CD4-positive, alpha-beta T cell treated with Interleukin-2 at 100 ng/mL for 4 hours (primary cell): ENCODE results near the gene CIRBP.
A peak's percentile ranks its signal among the peaks of the same experiment; 100 is the strongest.
"Not testable (repeated sequence)": the region's sequence is repeated elsewhere in the genome, so short reads cannot be mapped to it uniquely, and the experiment has no call there.

Experiments used
- DNase-seq: peaks from one replicate; pipeline ENCODE4 v3.0.0-alpha.2; 2020; ENCODE audit warnings: low spot score

Gene CIRBP

GRCh38 chr19:1244693-1245451 is 24.3 kb upstream of the CIRBP start:
- peak; percentile 29 for DNase-seq

GRCh38 chr19:1245494-1246264 is 23.5 kb upstream of the CIRBP start:
- no peak for DNase-seq

- not testable (repeated sequence) for DNase-seq
Measured at GRCh38 chr19:1246265-1247087, 22.7 kb upstream of the CIRBP start.

- DNase-seq: no peak
Measured at GRCh38 chr19:1247748-1248138, 21.4 kb upstream of the CIRBP start.

- DNase-seq: peak; percentile 70
Measured at GRCh38 chr19:1248139-1248785, 20.9 kb upstream of the CIRBP start, which contains the start of gene MIDN. MIDN (plus strand) TSS chr19:1248583; CDS start chr19:1250297, 1,714 bp downstream.

GRCh38 chr19:1248786-1249297 is 20.3 kb upstream of the CIRBP start:
- DNase-seq: peak; percentile 85

- DNase-seq: peak; percentile 94
Measured at GRCh38 chr19:1249298-1249989, 19.7 kb upstream of the CIRBP start.

- DNase-seq: no peak
Measured at GRCh38 chr19:1249990-1250436, 19.1 kb upstream of the CIRBP start.

GRCh38 chr19:1250437-1251260 is 18.5 kb upstream of the CIRBP start:
- DNase-seq: peak; percentile 54

- DNase-seq: peak; percentile 55
Measured at GRCh38 chr19:1251330-1252220, 17.6 kb upstream of the CIRBP start.

GRCh38 chr19:1252221-1252820 is 16.8 kb upstream of the CIRBP start:
- peak; percentile 83 for DNase-seq

GRCh38 chr19:1252821-1253513 is 16.2 kb upstream of the CIRBP start:
- peak; percentile 82 for DNase-seq

GRCh38 chr19:1253514-1254080 is 15.5 kb upstream of the CIRBP start:
- no peak for DNase-seq

GRCh38 chr19:1254081-1254527 is 15.0 kb upstream of the CIRBP start:
- no peak for DNase-seq

GRCh38 chr19:1254530-1255185 is 14.5 kb upstream of the CIRBP start:
- DNase-seq: no peak

GRCh38 chr19:1255186-1256161 is 13.7 kb upstream of the CIRBP start:
- DNase-seq: no peak
